GM23338 (cell line): Measurements from ENCODE around the gene PDCD4. TPM values are rescaled to one million over a fixed set of nuclear protein-coding genes. Genes with fewer than 3 reads are reported as not detected.

ENCODE experiments used
- ATAC-seq: fragments of 200-7000 bp; cut with Tn5 transposase; 3 replicates; pipeline ENCODE4 v1.9.1; 2020
- DNase-seq: peaks from one replicate; pipeline ENCODE4 v3.0.0-alpha.2; 2015; ENCODE audit warnings: low spot score
- H2AFZ ChIP-seq: fragments of 200-600 bp; sonication (generic); 2 replicates; pipeline ENCODE4 v1.8.0; 2016; ENCODE audit warnings: antibody characterized with exemption, mild to moderate bottlenecking, moderate library complexity
- H3F3A ChIP-seq: fragments of 200-600 bp; sonication (generic); replicated peaks from 2 replicates; pipeline ENCODE4 v1.8.0; 2017; ENCODE audit warnings: antibody characterized with exemption, mixed run types, low read depth
- H3K27ac ChIP-seq: fragments of 200-600 bp; sonication (generic); 2 replicates; pipeline ENCODE4 v1.6.1; 2016; ENCODE audit warnings: low read depth
- H3K27me3 ChIP-seq: fragments of 200-600 bp; sonication (generic); 2 replicates; pipeline ENCODE4 v1.8.0; 2016; ENCODE audit warnings: mild to moderate bottlenecking, mixed run types, moderate library complexity; ENCODE audit not compliant: insufficient read depth
- H3K36me3 ChIP-seq: fragments of 200-600 bp; sonication (generic); 2 replicates; pipeline ENCODE4 v1.8.0; 2016; ENCODE audit warnings: mild to moderate bottlenecking; ENCODE audit not compliant: insufficient read depth
- H3K4me1 ChIP-seq: fragments of 200-600 bp; sonication (generic); 2 replicates; pipeline ENCODE4 v1.8.0; 2016; ENCODE audit warnings: mild to moderate bottlenecking, moderate library complexity; ENCODE audit not compliant: insufficient read depth
- H3K4me2 ChIP-seq: fragments of 200-600 bp; sonication (generic); 2 replicates; pipeline ENCODE4 v1.7.1; 2017; ENCODE audit warnings: mixed run types
- H3K4me3 ChIP-seq: fragments of 200-600 bp; sonication (generic); 2 replicates; pipeline ENCODE4 v1.6.1; 2016; ENCODE audit warnings: mixed run types
- H3K79me2 ChIP-seq: fragments of 200-600 bp; sonication (generic); replicated peaks from 2 replicates; pipeline ENCODE4 v1.8.0; 2017; ENCODE audit warnings: mild to moderate bottlenecking; ENCODE audit not compliant: insufficient read depth
- H3K9me2 ChIP-seq: fragments of 200-600 bp; sonication (generic); 2 replicates; pipeline ENCODE4 v1.8.0; 2017; ENCODE audit not compliant: insufficient read depth
- H4K20me1 ChIP-seq: fragments of 200-600 bp; sonication (generic); replicated peaks from 2 replicates; pipeline ENCODE4 v1.8.0; 2017; ENCODE audit warnings: mild to moderate bottlenecking; ENCODE audit not compliant: insufficient read depth
- H3K27ac Mint-ChIP-seq: 2 replicates; pipeline ENCODE4 v1.8.0; 2020; ENCODE audit warnings: inconsistent platforms, mild to moderate bottlenecking, moderate library complexity, mixed read lengths
- H3K27me3 Mint-ChIP-seq: 3 replicates; pipeline ENCODE4 v1.8.0; 2022; ENCODE audit warnings: low read depth, mild to moderate bottlenecking, moderate library complexity, mixed read lengths, inconsistent platforms; ENCODE audit not compliant: insufficient read depth, poor library complexity
- H3K36me3 Mint-ChIP-seq: 3 replicates; pipeline ENCODE4 v1.8.0; 2021; ENCODE audit warnings: low read depth, mild to moderate bottlenecking, inconsistent platforms, moderate library complexity, mixed read lengths
- H3K4me1 Mint-ChIP-seq: 3 replicates; pipeline ENCODE4 v1.8.0; 2020; ENCODE audit warnings: mild to moderate bottlenecking, inconsistent platforms, mixed read lengths
- H3K4me3 Mint-ChIP-seq: 3 replicates; pipeline ENCODE4 v1.8.0; 2021; ENCODE audit warnings: moderate library complexity, mild to moderate bottlenecking, inconsistent platforms, mixed read lengths
- H3K9me3 Mint-ChIP-seq: 3 replicates; pipeline ENCODE4 v1.8.0; 2020; ENCODE audit warnings: moderate library complexity, mild to moderate bottlenecking, inconsistent platforms, mixed read lengths
- CREB1 ChIP-seq: fragments of 250-450 bp; sonication (Bioruptor Pico); IDR thresholded peaks from 2 replicates; pipeline ENCODE4 v1.5.0; 2020; ENCODE audit warnings: low read depth, mild to moderate bottlenecking, moderate library complexity
- EZH2 ChIP-seq: fragments of 200-600 bp; sonication (generic); IDR thresholded peaks from one replicate; pipeline ENCODE4 v1.8.0; 2017; ENCODE audit warnings: antibody characterized with exemption, mild to moderate bottlenecking, low read depth; ENCODE audit not compliant: unreplicated experiment
- EZH2phosphoT487 ChIP-seq: fragments of 200-600 bp; sonication (generic); IDR thresholded peaks from one replicate; pipeline ENCODE4 v1.8.1; 2018; ENCODE audit warnings: antibody characterized with exemption; ENCODE audit not compliant: unreplicated experiment
- JUNB ChIP-seq: IDR thresholded peaks from one replicate; pipeline ENCODE4 v1.6.1; 2016; ENCODE audit warnings: antibody characterized with exemption; ENCODE audit not compliant: unreplicated experiment
- NANOG ChIP-seq: IDR thresholded peaks from 2 replicates; pipeline ENCODE4 v1.6.1; 2016; ENCODE audit warnings: antibody characterized with exemption, borderline replicate concordance
- POLR2AphosphoS5 ChIP-seq: IDR thresholded peaks from 2 replicates; pipeline ENCODE4 v1.6.1; 2016; ENCODE audit warnings: antibody characterized with exemption, low read depth
- REST ChIP-seq: IDR thresholded peaks from one replicate; pipeline ENCODE4 v1.6.1; 2018; ENCODE audit warnings: antibody characterized with exemption; ENCODE audit not compliant: unreplicated experiment
- STAT1 ChIP-seq: IDR thresholded peaks from one replicate; pipeline ENCODE4 v1.6.1; 2016; ENCODE audit warnings: antibody characterized with exemption; ENCODE audit not compliant: unreplicated experiment
- ZNF114 ChIP-seq: fragments of 250-450 bp; sonication (Bioruptor Pico); IDR thresholded peaks from 2 replicates; pipeline ENCODE4 v1.5.0; 2020; ENCODE audit warnings: mild to moderate bottlenecking, moderate library complexity
- ZNF331 ChIP-seq: fragments of 250-450 bp; sonication (Bioruptor Pico); IDR thresholded peaks from 2 replicates; pipeline ENCODE4 v1.5.0; 2020; ENCODE audit warnings: low read depth, mild to moderate bottlenecking, moderate library complexity
- polyA plus RNA-seq: library from polyadenylated mRNA; unstranded; fragments of >200 nt; fragmentation: Nextera tagmentation; extraction: Ambion mirVana; gene quantifications from 2 replicates; pipeline ENCODE4 v1.2.1, GENCODE V29; 2016
- total RNA-seq: library from RNA; depleted of rRNA; stranded (reverse); fragments of >200 nt; shearing (Covaris generic); gene quantifications from 2 replicates; pipeline ENCODE4 v1.2.3, GENCODE V29; 2014
- TF ChIP-seq, protein P1 (sequence below): fragments of 250-450 bp; sonication (Bioruptor Pico); IDR thresholded peaks from 2 replicates; pipeline ENCODE4 v1.5.0; 2020; ENCODE audit warnings: mild to moderate bottlenecking, moderate library complexity
- TF ChIP-seq, protein P2 (sequence below): IDR thresholded peaks from 2 replicates; pipeline ENCODE4 v1.6.1; 2016; ENCODE audit warnings: antibody characterized with exemption
- TF ChIP-seq, protein P3 (sequence below), 2 experiments: fragments of 200-600 bp in 1 of 2; sonication (generic) in 1 of 2; conservative IDR thresholded peaks; 2 replicates each; pipeline versions ENCODE4 v1.5.1 to v1.6.1; 2016 to 2017; ENCODE audit warnings: antibody characterized with exemption in 2 of 2, low read depth in 2 of 2, mild to moderate bottlenecking in 2 of 2, moderate library complexity in 1 of 2

The PDCD4 gene
- total and polyA plus RNA-seq, 2 experiments from 2014 or later: 10.1 to 18.0 TPM

DNA sequence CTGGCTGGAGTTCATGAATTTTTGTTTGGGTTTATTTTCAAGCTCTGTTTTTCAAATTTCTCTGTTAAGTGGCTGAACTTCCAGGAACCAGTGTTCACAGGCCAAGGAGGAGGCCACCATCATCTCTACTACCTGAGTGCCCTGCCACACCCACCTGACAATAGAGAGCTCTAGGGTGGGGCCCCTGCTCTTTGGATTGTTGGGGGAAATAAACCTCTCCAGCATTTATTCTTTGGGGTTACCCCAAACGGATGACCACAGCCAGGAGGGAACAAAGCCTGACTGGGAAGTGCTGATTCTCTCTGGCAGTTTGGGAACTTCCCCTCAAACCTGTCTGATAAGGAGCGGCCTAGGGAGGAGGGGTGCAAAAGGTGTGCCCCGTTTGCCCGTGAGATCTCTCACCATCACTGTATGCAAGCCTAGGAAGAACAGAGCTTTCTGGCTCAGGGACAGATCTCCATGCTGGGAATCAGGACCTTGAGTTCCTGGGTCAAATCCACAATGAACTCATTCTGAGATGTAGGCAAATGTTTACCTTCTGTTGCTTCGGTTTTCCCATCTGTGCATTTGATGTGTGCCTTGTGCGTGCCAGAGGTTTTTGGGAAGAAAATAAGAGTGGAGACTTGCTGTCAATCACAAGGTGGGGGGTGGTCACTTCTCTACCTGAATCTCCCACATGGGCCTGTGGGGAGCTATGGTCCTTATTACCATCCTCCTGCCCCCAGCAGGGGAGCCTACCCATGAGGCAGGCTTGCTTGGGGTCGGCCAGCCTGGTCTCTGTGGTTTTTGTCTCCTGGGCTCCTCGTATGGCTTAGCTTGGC is 27.7 kb upstream of the PDCD4 start (continued):
- TF ChIP-seq, protein P1, sequence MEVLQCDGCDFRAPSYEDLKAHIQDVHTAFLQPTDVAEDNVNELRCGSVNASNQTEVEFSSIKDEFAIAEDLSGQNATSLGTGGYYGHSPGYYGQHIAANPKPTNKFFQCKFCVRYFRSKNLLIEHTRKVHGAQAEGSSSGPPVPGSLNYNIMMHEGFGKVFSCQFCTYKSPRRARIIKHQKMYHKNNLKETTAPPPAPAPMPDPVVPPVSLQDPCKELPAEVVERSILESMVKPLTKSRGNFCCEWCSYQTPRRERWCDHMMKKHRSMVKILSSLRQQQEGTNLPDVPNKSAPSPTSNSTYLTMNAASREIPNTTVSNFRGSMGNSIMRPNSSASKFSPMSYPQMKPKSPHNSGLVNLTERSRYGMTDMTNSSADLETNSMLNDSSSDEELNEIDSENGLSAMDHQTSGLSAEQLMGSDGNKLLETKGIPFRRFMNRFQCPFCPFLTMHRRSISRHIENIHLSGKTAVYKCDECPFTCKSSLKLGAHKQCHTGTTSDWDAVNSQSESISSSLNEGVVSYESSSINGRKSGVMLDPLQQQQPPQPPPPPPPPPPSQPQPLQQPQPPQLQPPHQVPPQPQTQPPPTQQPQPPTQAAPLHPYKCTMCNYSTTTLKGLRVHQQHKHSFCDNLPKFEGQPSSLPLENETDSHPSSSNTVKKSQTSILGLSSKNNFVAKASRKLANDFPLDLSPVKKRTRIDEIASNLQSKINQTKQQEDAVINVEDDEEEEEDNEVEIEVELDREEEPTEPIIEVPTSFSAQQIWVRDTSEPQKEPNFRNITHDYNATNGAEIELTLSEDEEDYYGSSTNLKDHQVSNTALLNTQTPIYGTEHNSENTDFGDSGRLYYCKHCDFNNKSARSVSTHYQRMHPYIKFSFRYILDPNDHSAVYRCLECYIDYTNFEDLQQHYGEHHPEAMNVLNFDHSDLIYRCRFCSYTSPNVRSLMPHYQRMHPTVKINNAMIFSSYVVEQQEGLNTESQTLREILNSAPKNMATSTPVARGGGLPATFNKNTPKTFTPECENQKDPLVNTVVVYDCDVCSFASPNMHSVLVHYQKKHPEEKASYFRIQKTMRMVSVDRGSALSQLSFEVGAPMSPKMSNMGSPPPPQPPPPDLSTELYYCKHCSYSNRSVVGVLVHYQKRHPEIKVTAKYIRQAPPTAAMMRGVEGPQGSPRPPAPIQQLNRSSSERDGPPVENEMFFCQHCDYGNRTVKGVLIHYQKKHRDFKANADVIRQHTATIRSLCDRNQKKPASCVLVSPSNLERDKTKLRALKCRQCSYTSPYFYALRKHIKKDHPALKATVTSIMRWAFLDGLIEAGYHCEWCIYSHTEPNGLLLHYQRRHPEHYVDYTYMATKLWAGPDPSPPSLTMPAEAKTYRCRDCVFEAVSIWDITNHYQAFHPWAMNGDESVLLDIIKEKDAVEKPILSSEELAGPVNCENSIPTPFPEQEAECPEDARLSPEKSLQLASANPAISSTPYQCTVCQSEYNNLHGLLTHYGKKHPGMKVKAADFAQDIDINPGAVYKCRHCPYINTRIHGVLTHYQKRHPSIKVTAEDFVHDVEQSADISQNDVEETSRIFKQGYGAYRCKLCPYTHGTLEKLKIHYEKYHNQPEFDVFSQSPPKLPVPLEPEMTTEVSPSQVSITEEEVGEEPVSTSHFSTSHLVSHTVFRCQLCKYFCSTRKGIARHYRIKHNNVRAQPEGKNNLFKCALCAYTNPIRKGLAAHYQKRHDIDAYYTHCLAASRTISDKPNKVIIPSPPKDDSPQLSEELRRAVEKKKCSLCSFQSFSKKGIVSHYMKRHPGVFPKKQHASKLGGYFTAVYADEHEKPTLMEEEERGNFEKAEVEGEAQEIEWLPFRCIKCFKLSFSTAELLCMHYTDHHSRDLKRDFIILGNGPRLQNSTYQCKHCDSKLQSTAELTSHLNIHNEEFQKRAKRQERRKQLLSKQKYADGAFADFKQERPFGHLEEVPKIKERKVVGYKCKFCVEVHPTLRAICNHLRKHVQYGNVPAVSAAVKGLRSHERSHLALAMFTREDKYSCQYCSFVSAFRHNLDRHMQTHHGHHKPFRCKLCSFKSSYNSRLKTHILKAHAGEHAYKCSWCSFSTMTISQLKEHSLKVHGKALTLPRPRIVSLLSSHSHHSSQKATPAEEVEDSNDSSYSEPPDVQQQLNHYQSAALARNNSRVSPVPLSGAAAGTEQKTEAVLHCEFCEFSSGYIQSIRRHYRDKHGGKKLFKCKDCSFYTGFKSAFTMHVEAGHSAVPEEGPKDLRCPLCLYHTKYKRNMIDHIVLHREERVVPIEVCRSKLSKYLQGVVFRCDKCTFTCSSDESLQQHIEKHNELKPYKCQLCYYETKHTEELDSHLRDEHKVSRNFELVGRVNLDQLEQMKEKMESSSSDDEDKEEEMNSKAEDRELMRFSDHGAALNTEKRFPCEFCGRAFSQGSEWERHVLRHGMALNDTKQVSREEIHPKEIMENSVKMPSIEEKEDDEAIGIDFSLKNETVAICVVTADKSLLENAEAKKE: no peak

GRCh38 chr10:110844617-110844881 is 27.2 kb upstream of the PDCD4 start:
- Histone ChIP-seq H3K27me3 (no peaks in the 10 kb centered on the region), H3K4me1 (0 out of 2 replicates have a peak, but pooled peaks cover 3% of the 10 kb centered on the region), H3K4me3 (no peak overlapping the region), H3K9me2 (no peaks in the 10 kb centered on the region; the same call in 1 of the 2 replicates), H2AFZ (0 out of 2 replicates have a peak overlapping the region, but pooled peaks have one; percentile 38), H3F3A (no peaks in the 10 kb centered on the region), H3K27ac (no peak overlapping the region), H3K4me2 (no peak overlapping the region), H4K20me1 (no peaks in the 10 kb centered on the region), H3K79me2 (no peaks in the 10 kb centered on the region), H3K36me3 (no peaks in the 10 kb centered on the region)
- Mint-ChIP-seq H3K27me3 (no peaks in the 10 kb centered on the region), H3K36me3 (no peaks in the 10 kb centered on the region), H3K27ac (no peak overlapping the region), H3K9me3 (no peaks in the 10 kb centered on the region; the same call in 2 of the 3 replicates), H3K4me3 (no peak overlapping the region), H3K4me1 (peaks cover 12% of the 10 kb centered on the region)
- ATAC-seq: no peak
- no peak for DNase-seq
- TF ChIP-seq NANOG: no peak
- no peak for TF ChIP-seq POLR2AphosphoS5
- TF ChIP-seq, protein P2, sequence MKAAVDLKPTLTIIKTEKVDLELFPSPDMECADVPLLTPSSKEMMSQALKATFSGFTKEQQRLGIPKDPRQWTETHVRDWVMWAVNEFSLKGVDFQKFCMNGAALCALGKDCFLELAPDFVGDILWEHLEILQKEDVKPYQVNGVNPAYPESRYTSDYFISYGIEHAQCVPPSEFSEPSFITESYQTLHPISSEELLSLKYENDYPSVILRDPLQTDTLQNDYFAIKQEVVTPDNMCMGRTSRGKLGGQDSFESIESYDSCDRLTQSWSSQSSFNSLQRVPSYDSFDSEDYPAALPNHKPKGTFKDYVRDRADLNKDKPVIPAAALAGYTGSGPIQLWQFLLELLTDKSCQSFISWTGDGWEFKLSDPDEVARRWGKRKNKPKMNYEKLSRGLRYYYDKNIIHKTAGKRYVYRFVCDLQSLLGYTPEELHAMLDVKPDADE: no peak
- TF ChIP-seq REST: no peak
- TF ChIP-seq, protein P3, sequence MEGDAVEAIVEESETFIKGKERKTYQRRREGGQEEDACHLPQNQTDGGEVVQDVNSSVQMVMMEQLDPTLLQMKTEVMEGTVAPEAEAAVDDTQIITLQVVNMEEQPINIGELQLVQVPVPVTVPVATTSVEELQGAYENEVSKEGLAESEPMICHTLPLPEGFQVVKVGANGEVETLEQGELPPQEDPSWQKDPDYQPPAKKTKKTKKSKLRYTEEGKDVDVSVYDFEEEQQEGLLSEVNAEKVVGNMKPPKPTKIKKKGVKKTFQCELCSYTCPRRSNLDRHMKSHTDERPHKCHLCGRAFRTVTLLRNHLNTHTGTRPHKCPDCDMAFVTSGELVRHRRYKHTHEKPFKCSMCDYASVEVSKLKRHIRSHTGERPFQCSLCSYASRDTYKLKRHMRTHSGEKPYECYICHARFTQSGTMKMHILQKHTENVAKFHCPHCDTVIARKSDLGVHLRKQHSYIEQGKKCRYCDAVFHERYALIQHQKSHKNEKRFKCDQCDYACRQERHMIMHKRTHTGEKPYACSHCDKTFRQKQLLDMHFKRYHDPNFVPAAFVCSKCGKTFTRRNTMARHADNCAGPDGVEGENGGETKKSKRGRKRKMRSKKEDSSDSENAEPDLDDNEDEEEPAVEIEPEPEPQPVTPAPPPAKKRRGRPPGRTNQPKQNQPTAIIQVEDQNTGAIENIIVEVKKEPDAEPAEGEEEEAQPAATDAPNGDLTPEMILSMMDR (conservative IDR thresholded peaks at IDR 0.05; ENCODE audit: low read depth in 2 of 2): no peak
- no peak for TF ChIP-seq EZH2phosphoT487
- TF ChIP-seq JUNB: no peak
- no peak for TF ChIP-seq ZNF114
- TF ChIP-seq STAT1: no peak
- TF ChIP-seq CREB1: no peak
- TF ChIP-seq EZH2: no peak
- no peak for TF ChIP-seq ZNF331 (CRISPR knock-in tag)
